ENCODE data around the gene PAK2. TPM values are rescaled to one million over a fixed set of nuclear protein-coding genes. Genes with fewer than 3 reads are reported as not detected.
"Not testable (repeated sequence)": the region's sequence is repeated elsewhere in the genome, so short reads cannot be mapped to it uniquely, and the experiment has no call there.

Gene PAK2
- total RNA-seq, 1 donor from 2014 or later: 36.9 TPM

DNA sequence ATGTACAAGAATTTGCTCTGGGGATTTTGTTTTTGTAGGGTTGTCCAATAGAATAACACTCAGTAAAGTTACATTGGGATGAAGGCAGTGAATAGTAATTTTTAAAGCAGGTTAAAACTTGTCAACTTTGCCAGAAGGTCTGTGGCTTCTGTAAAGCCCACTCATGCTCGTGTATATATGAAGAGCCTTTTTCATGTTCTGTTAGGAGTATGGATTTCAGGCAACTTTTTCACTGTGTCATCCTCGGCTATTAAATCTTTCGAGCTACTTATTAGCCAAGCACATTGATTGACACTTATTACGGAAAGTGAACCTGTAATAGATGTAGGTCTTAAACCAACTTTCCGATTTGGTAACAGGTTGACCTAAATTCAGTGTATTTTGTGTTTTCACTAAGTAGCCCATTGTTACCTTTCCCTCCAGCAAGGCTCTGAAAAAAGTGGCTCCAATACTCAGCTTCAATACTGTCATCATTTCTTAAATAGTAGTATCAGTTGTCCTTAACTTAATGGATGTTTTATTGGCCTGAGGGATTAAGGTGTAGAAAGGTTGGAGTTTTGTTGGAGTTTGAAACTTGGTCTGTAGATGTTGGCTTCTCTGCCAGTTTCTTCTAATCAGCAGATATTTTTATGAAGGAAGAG lies 1.7 kb downstream of the PAK2 start:
- no peak for FAIRE-seq
- Histone ChIP-seq H3K27me3 (ENCODE audit: control insufficient read depth, insufficient read depth, low read length) (no peaks in the 10 kb centered on the region), H3K4me3 (ENCODE audit: low read depth, low read length) (peak overlapping the region; percentile 65), H3K36me3 (ENCODE audit: control insufficient read depth, insufficient read depth, low read length) (no peaks in the 10 kb centered on the region)
- peak; percentile 38 for DNase-seq (ENCODE audit: low read depth)
- TF ChIP-seq, protein P1, sequence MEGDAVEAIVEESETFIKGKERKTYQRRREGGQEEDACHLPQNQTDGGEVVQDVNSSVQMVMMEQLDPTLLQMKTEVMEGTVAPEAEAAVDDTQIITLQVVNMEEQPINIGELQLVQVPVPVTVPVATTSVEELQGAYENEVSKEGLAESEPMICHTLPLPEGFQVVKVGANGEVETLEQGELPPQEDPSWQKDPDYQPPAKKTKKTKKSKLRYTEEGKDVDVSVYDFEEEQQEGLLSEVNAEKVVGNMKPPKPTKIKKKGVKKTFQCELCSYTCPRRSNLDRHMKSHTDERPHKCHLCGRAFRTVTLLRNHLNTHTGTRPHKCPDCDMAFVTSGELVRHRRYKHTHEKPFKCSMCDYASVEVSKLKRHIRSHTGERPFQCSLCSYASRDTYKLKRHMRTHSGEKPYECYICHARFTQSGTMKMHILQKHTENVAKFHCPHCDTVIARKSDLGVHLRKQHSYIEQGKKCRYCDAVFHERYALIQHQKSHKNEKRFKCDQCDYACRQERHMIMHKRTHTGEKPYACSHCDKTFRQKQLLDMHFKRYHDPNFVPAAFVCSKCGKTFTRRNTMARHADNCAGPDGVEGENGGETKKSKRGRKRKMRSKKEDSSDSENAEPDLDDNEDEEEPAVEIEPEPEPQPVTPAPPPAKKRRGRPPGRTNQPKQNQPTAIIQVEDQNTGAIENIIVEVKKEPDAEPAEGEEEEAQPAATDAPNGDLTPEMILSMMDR (IDR thresholded peaks at IDR 0.05; ENCODE audit: insufficient read depth, low read length, severe bottlenecking): no peak

DNA sequence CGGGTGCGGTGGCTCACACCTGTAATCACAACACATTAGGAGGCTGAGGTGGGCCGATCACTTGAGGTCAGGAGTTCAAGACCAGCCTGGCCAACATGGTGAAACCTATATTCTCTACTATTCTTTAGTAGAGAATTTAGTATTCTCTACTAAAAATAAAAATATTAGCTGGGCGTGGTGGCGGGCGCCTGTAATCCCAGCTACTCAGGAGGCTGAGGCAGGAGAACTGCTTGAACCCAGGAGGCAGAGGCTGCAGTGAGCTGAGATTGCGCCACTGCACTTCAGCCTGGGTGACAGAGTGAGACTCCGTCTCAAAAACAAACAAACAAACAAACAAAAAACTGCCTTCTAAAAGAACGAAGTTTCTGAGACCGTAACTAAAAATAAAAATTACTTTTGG lies 3.9 kb downstream of the PAK2 start:
- DNase-seq (ENCODE audit: low read depth); FAIRE-seq; H3K27me3 ChIP-seq (ENCODE audit: control insufficient read depth, insufficient read depth, low read length); H3K4me3 ChIP-seq (ENCODE audit: low read depth, low read length); H3K36me3 ChIP-seq (ENCODE audit: control insufficient read depth, insufficient read depth, low read length): not testable (repeated sequence)

DNA sequence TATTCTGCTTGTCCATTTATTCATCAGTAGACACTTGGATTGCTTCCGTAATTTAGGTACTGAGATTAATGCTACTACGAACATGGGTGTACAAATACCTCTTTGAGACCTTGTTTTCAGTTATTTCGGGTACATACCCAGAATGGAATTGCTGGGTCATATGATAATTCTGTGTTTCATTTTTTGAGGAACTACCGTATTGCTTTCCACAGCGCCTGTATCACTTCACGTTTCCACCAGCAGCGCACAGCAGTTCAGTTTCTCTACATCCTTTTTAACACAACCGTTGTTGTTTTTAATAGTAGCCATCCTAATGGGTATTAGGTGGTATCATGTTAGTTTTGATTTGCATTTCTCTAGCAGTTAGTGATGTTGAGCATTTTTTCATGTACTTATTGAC lies 9.5 kb downstream of the PAK2 start:
- Histone ChIP-seq H3K4me3 (ENCODE audit: low read depth, low read length) (no peak overlapping the region), H3K36me3 (ENCODE audit: control insufficient read depth, insufficient read depth, low read length) (no peaks in the 10 kb centered on the region), H3K27me3 (ENCODE audit: control insufficient read depth, insufficient read depth, low read length) (no peaks in the 10 kb centered on the region)
- FAIRE-seq (no peak), DNase-seq (ENCODE audit: low read depth) (no peak)
- TF ChIP-seq, protein P1 (IDR thresholded peaks at IDR 0.05; ENCODE audit: insufficient read depth, low read length, severe bottlenecking): no peak

DNA sequence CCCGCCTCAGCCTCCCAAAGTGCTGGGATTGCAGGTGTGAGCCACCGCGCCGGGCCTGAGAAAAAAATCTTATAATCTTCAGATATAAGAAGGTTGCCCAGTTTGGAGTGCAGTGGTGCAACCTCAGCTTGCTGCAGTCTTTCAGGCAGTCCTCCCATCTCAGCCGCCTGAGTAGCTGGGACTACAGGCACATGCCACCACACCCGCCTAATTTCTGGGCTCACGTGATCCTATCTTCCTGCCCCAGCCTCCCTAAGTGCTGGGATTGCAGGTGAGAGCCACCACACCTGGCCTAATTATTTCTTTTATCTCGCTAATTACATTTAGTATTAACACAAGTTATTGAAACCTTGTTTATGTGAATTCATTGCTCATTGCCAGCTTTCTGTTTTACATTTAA lies 13.5 kb downstream of the PAK2 start:
- Histone ChIP-seq H3K4me3 (ENCODE audit: low read depth, low read length) (no peak overlapping the region), H3K36me3 (ENCODE audit: control insufficient read depth, insufficient read depth, low read length) (no peaks in the 10 kb centered on the region), H3K27me3 (ENCODE audit: control insufficient read depth, insufficient read depth, low read length) (no peaks in the 10 kb centered on the region)
- DNase-seq (ENCODE audit: low read depth) (no peak), FAIRE-seq (no peak)
- TF ChIP-seq, protein P1 (IDR thresholded peaks at IDR 0.05; ENCODE audit: insufficient read depth, low read length, severe bottlenecking): no peak

DNA sequence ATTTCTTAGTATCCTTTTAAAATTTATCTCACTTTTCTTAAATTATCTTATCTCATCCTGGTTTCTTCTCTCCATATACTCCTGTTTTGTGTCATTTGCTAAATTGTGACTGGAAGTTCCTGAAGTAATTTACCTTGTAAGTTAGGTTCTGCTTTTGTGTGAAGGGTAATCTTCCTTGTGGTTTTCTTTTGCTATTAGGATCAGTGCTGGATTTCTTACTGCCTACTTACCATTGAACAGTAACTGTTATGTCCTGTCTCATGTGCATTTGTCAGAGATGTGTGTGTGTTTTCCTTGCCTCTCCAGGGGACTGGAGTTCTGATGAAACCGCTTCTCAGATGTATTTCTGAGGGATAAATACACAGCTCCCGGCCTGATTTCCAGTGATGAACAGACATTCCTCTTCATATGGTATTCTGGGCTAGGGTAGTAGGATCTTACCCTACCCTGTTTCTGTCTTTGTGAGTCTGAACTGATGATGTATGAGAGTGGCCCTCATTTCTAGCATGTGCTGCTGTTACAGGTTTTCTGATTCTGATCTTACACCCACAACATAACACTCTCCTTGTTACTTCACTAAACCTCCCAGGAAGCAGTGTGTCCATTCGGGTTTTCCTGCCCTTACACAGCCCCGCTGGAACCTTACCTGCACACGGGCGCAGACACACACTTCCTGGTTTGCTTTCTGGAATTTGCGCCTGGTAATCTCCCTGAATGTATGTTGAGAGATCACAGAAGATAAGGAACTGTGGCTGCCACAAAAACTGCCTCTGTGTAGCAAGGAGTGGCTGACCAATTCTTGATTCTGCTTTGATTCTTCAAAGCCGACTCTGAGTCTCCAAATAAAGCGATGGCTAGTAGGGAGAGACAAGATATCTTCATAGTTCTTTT lies 14.7 kb downstream of the PAK2 start:
- TF ChIP-seq, protein P1 (IDR thresholded peaks at IDR 0.05; ENCODE audit: insufficient read depth, low read length, severe bottlenecking): no peak
- H3K4me3 ChIP-seq (ENCODE audit: low read depth, low read length): no peak overlapping the region
- FAIRE-seq: no peak
- DNase-seq (ENCODE audit: low read depth): no peak
- H3K27me3 ChIP-seq (ENCODE audit: control insufficient read depth, insufficient read depth, low read length): no peaks in the 10 kb centered on the region
- no peaks in the 10 kb centered on the region for H3K36me3 ChIP-seq (ENCODE audit: control insufficient read depth, insufficient read depth, low read length)

DNA sequence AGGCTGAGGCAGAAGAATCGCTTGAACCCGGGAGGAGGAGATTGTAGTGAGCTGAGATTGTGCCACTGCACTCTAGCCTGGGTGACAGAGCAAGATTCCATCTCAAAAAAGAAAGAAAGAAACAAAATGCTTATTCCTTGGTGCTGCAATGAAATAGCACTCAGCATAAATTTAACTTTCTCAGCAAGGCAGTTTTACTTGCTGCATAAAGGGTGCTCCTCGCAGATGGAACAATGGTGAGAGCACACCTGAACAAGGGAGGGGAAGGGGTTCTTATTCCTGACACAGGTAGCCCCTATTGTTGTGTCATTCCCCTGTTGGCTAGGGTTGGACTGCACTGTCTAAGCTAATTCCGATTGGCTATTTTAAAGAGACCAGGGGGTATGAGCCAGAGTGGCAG lies 17.1 kb downstream of the PAK2 start:
- Histone ChIP-seq H3K27me3 (ENCODE audit: control insufficient read depth, insufficient read depth, low read length) (no peaks in the 10 kb centered on the region), H3K36me3 (ENCODE audit: control insufficient read depth, insufficient read depth, low read length) (no peaks in the 10 kb centered on the region), H3K4me3 (ENCODE audit: low read depth, low read length) (no peak overlapping the region)
- TF ChIP-seq, protein P1 (IDR thresholded peaks at IDR 0.05; ENCODE audit: insufficient read depth, low read length, severe bottlenecking): no peak
- FAIRE-seq (no peak), DNase-seq (ENCODE audit: low read depth) (no peak)

Measured in bronchial epithelial cell (primary cell).